H1 (cell line): ENCODE results near the gene KLRC3. TPM values are rescaled to one million over a fixed set of nuclear protein-coding genes. Genes with fewer than 3 reads are reported as not detected.

Experiments
- CTCF ChIA-PET: fragments of 300-600 bp; sonication (Branson Sonifier 250); formaldehyde crosslinking; loops from one replicate; lab custom pipeline; 2021; ENCODE audit not compliant: partially characterized antibody; lab: Charles Lee
- POLR2A ChIA-PET: fragments of 300-600 bp; sonication (Branson Sonifier 250); formaldehyde crosslinking; loops from one replicate; lab custom pipeline; 2021; ENCODE audit warnings: inconsistent platforms; ENCODE audit not compliant: partially characterized antibody; lab: Charles Lee
- DNase-seq, 2 experiments: peaks; one replicate each; pipeline versions ENCODE4 v3.0.0 to v3.0.0-alpha.2; 2010 to 2022; ENCODE audit warnings: low spot score in 2 of 2, low read depth in 1 of 2, mixed read lengths in 1 of 2
- FAIRE-seq: peaks from 2 replicates; lab custom pipeline; 2011; peaks lifted over from hg19 to GRCh38; lab: Jason Lieb, UNC
- H2AFZ ChIP-seq: 2 replicates; pipeline ENCODE4 v1.8.1; 2012; ENCODE audit warnings: low read length, inconsistent platforms
- H2AK5ac ChIP-seq: 2 replicates; pipeline ENCODE4 v1.6.1; 2013; ENCODE audit warnings: low read depth, low read length
- H2BK120ac ChIP-seq: replicated peaks from 2 replicates; pipeline ENCODE3; 2013; ENCODE audit warnings: low read depth, low read length, inconsistent platforms
- H2BK12ac ChIP-seq: 2 replicates; pipeline ENCODE4 v1.6.1; 2013; ENCODE audit warnings: low read depth, low read length
- H2BK15ac ChIP-seq: 2 replicates; pipeline ENCODE4 v1.6.1; 2013; ENCODE audit warnings: low read length
- H2BK20ac ChIP-seq: 2 replicates; pipeline ENCODE4 v1.6.1; 2013; ENCODE audit warnings: low read length
- H2BK5ac ChIP-seq: 2 replicates; pipeline ENCODE4 v1.6.1; 2013; ENCODE audit warnings: low read depth, low read length
- H3K14ac ChIP-seq: 2 replicates; pipeline ENCODE4 v1.6.1; 2013; ENCODE audit warnings: inconsistent platforms; ENCODE audit not compliant: insufficient read length
- H3K18ac ChIP-seq: 2 replicates; pipeline ENCODE4 v1.6.1; 2013; ENCODE audit warnings: low read length; ENCODE audit errors: extremely low read depth
- H3K23ac ChIP-seq: 2 replicates; pipeline ENCODE4 v1.6.1; 2013; ENCODE audit warnings: inconsistent platforms; ENCODE audit not compliant: insufficient read length
- H3K23me2 ChIP-seq: 2 replicates; pipeline ENCODE4 v1.6.1; 2013; ENCODE audit warnings: low read depth, low read length
- H3K27ac ChIP-seq: 2 replicates; pipeline ENCODE4 v1.6.1; 2011; ENCODE audit warnings: low read depth, low read length, inconsistent platforms
- H3K27me3 ChIP-seq, 4 experiments: replicated peaks in 1 of 4; 1 replicate in 1 of 4; 2 replicates in 3 of 4; pipeline versions ENCODE4 v1.6.1 to v1.8.1; 2011 to 2013; ENCODE audit warnings: low read length in 3 of 4, mild to moderate bottlenecking in 3 of 4, inconsistent platforms in 2 of 4, mixed read lengths in 2 of 4, moderate library complexity in 1 of 4; ENCODE audit not compliant: control insufficient read depth in 3 of 4, insufficient read depth in 3 of 4; ENCODE audit errors: extremely low read depth in 1 of 4
- H3K36me3 ChIP-seq, 4 experiments: 2 replicates each; pipeline versions ENCODE4 v1.6.1 to v1.8.1; 2011 to 2013; ENCODE audit warnings: mild to moderate bottlenecking in 4 of 4, low read length in 3 of 4, moderate library complexity in 2 of 4, control low read depth in 1 of 4, inconsistent platforms in 1 of 4; ENCODE audit not compliant: insufficient read depth in 4 of 4, control insufficient read depth in 2 of 4
- H3K4ac ChIP-seq: replicated peaks from 2 replicates; pipeline ENCODE3; 2013; ENCODE audit warnings: low read length, low read depth, mixed read lengths, inconsistent platforms; ENCODE audit not compliant: insufficient read length
- H3K4me1 ChIP-seq, 4 experiments: replicated peaks in 1 of 4; 1 replicate in 1 of 4; 2 replicates in 3 of 4; pipeline versions ENCODE4 v1.6.1 to v1.8.1; 2011 to 2013; ENCODE audit warnings: low read length in 3 of 4, inconsistent platforms in 2 of 4, mixed read lengths in 1 of 4; ENCODE audit not compliant: insufficient read depth in 4 of 4, control insufficient read depth in 3 of 4
- H3K4me2 ChIP-seq, 2 experiments: 2 replicates each; pipeline versions ENCODE4 v1.6.1 to v1.8.1; 2011 to 2013; ENCODE audit warnings: low read depth in 2 of 2, low read length in 2 of 2, control low read depth in 1 of 2, inconsistent platforms in 1 of 2, mild to moderate bottlenecking in 1 of 2; ENCODE audit not compliant: insufficient read depth in 1 of 2
- H3K4me3 ChIP-seq, 4 experiments: fragments of 200-600, 300-600 bp in 1 of 4; sonication (generic), shearing (Covaris generic), sonication (Bioruptor Twin) in 1 of 4; 2 replicates each; pipeline versions ENCODE4 v1.5.1 to v1.8.1; 2011 to 2016; ENCODE audit warnings: low read length in 4 of 4, low read depth in 3 of 4, control low read depth in 2 of 4, inconsistent platforms in 2 of 4, mild to moderate bottlenecking in 2 of 4, mixed read lengths in 1 of 4, moderate library complexity in 1 of 4; ENCODE audit not compliant: insufficient read depth in 2 of 4; ENCODE audit errors: extremely low read depth in 1 of 4
- H3K56ac ChIP-seq: replicated peaks from 2 replicates; pipeline ENCODE3; 2013; ENCODE audit warnings: low read depth, mild to moderate bottlenecking, mixed read lengths, low read length, inconsistent platforms; ENCODE audit not compliant: insufficient read length
- H3K79me1 ChIP-seq: 2 replicates; pipeline ENCODE4 v1.6.1; 2013; ENCODE audit warnings: low read depth, low read length, control low read depth
- H3K79me2 ChIP-seq, 2 experiments: 2 replicates each; pipeline versions ENCODE4 v1.6.1 to v1.8.1; 2012 to 2013; ENCODE audit warnings: low read length in 2 of 2, mild to moderate bottlenecking in 2 of 2, inconsistent platforms in 1 of 2; ENCODE audit not compliant: insufficient read depth in 2 of 2, control insufficient read depth in 1 of 2
- H3K9ac ChIP-seq, 4 experiments: replicated peaks in 1 of 4; 1 replicate in 1 of 4; 2 replicates in 3 of 4; pipeline versions ENCODE4 v1.6.1 to v1.8.1; 2011 to 2013; ENCODE audit warnings: low read depth in 3 of 4, low read length in 3 of 4, control low read depth in 2 of 4, mild to moderate bottlenecking in 2 of 4, moderate library complexity in 2 of 4, inconsistent platforms in 1 of 4; ENCODE audit errors: extremely low read depth in 1 of 4
- H3K9me3 ChIP-seq, 2 experiments: 2 replicates each; pipeline versions ENCODE4 v1.6.1 to v1.8.1; 2012 to 2013; ENCODE audit warnings: mild to moderate bottlenecking in 2 of 2, moderate library complexity in 2 of 2, control low read depth in 1 of 2, inconsistent platforms in 1 of 2, low read depth in 1 of 2, low read length in 1 of 2, mixed read lengths in 1 of 2; ENCODE audit not compliant: insufficient read depth in 2 of 2
- H4K20me1 ChIP-seq, 2 experiments: replicated peaks in 1 of 2; 2 replicates each; pipeline versions ENCODE3 to v1.8.1; 2011 to 2013; ENCODE audit warnings: inconsistent platforms in 2 of 2, low read length in 2 of 2, mild to moderate bottlenecking in 1 of 2; ENCODE audit not compliant: insufficient read depth in 2 of 2, control insufficient read depth in 1 of 2
- H4K5ac ChIP-seq: 2 replicates; pipeline ENCODE4 v1.6.1; 2013; ENCODE audit warnings: low read length, low read depth, mixed read lengths, inconsistent platforms; ENCODE audit not compliant: insufficient read length
- H4K8ac ChIP-seq: 2 replicates; pipeline ENCODE4 v1.8.0; 2013; ENCODE audit warnings: mild to moderate bottlenecking, moderate library complexity, low read length, inconsistent platforms; ENCODE audit not compliant: insufficient read depth; ENCODE audit errors: extremely low read depth
- H4K91ac ChIP-seq: replicated peaks from 2 replicates; pipeline ENCODE3; 2013; ENCODE audit warnings: low read length, mixed read lengths, inconsistent platforms; ENCODE audit not compliant: insufficient read length
- BRCA1 ChIP-seq: IDR thresholded peaks from 2 replicates; pipeline ENCODE4 v1.6.1; 2012; ENCODE audit warnings: low read depth, low read length, improper control_type of control experiment
- EZH2 ChIP-seq: fragments of 200-600 bp; sonication (generic); IDR thresholded peaks from 2 replicates; pipeline ENCODE4 v1.7.1; 2012; ENCODE audit warnings: low read depth, mild to moderate bottlenecking, moderate library complexity, low read length, inconsistent platforms; ENCODE audit not compliant: severe bottlenecking
- FOSL1 ChIP-seq: IDR thresholded peaks from 2 replicates; pipeline ENCODE4 v1.6.1; 2011; ENCODE audit warnings: mild to moderate bottlenecking, low read depth, low read length, moderate library complexity; ENCODE audit not compliant: insufficient read depth
- HDAC2 ChIP-seq, 2 experiments: fragments of 300-600 bp in 1 of 2; sonication (generic) in 1 of 2; IDR thresholded peaks; 2 replicates each; pipeline ENCODE4 v1.6.1; 2011 to 2012; ENCODE audit warnings: low read depth in 2 of 2, low read length in 2 of 2, mild to moderate bottlenecking in 2 of 2, moderate library complexity in 2 of 2, borderline replicate concordance in 1 of 2, inconsistent platforms in 1 of 2
- JUN ChIP-seq: IDR thresholded peaks from 2 replicates; pipeline ENCODE4 v1.6.1; 2011; ENCODE audit warnings: low read depth, mild to moderate bottlenecking, improper control_type of control experiment, low read length
- KDM1A ChIP-seq: fragments of 200-600, 300-600 bp; sonication (generic); IDR thresholded peaks from 2 replicates; pipeline ENCODE4 v1.7.1; 2016; ENCODE audit warnings: mild to moderate bottlenecking, low read length, borderline replicate concordance
- KDM5A ChIP-seq: fragments of 200-600 bp; IDR thresholded peaks from 2 replicates; pipeline ENCODE4 v1.7.1; 2012; ENCODE audit warnings: mild to moderate bottlenecking, low read length, inconsistent platforms, mixed read lengths
- MAFK ChIP-seq: IDR thresholded peaks from 2 replicates; pipeline ENCODE4 v1.6.1; 2012; ENCODE audit warnings: low read depth, mild to moderate bottlenecking, improper control_type of control experiment, low read length
- RAD21 ChIP-seq, 2 experiments: IDR thresholded peaks in 1 of 2; conservative IDR thresholded peaks in 1 of 2; 2 replicates each; pipeline ENCODE4 v1.6.1; 2011; ENCODE audit warnings: low read depth in 2 of 2, low read length in 2 of 2, improper control_type of control experiment in 1 of 2, inconsistent platforms in 1 of 2, mild to moderate bottlenecking in 1 of 2, moderate library complexity in 1 of 2
- RBBP5 ChIP-seq: IDR thresholded peaks from 2 replicates; pipeline ENCODE4 v1.7.1; 2012; ENCODE audit warnings: low read depth, mild to moderate bottlenecking, inconsistent platforms, low read length, moderate library complexity, borderline replicate concordance
- SIRT6 ChIP-seq: IDR thresholded peaks from one replicate; pipeline ENCODE4 v1.7.1; 2012; ENCODE audit warnings: low read length, inconsistent platforms
- SRF ChIP-seq: IDR thresholded peaks from 2 replicates; pipeline ENCODE4 v1.6.1; 2011; ENCODE audit warnings: mild to moderate bottlenecking, low read depth, low read length, moderate library complexity
- TEAD4 ChIP-seq: IDR thresholded peaks from 2 replicates; pipeline ENCODE4 v1.6.1; 2012; ENCODE audit warnings: low read depth, low read length, inconsistent platforms, mixed read lengths
- WGBS, 2 experiments: shearing (Covaris generic) in 1 of 2; methylation state at CpG; one replicate each; pipeline versions ENCODE4 v1.1.6 to v1.1.7; 2013 to 2015; ENCODE audit warnings: low lambda C conversion rate in 2 of 2, mixed read lengths in 2 of 2, inconsistent platforms in 1 of 2, low coverage in 1 of 2, missing lambda C conversion rate in 1 of 2; ENCODE audit not compliant: insufficient replicate concordance in 2 of 2, insufficient coverage in 1 of 2, insufficient read length in 1 of 2; ENCODE audit errors: extremely low coverage in 1 of 2, missing lambda C conversion rate in 1 of 2; 5-methylcytosine and 5-hydroxymethylcytosine counted together
- polyA plus RNA-seq, 7 experiments: library from polyadenylated mRNA; depleted of rRNA in 3 of 7; stranded (reverse) in 5 of 7; unstranded in 2 of 7; fragments of >200 nt in 5 of 7; fragments of 200-250 nt in 2 of 7; gene quantifications; 1 replicate in 5 of 7; 2 replicates in 1 of 7; 4 replicates in 1 of 7; pipeline versions ENCODE4 v1.2.1 to v1.2.3, GENCODE V29; 2011 to 2013; ENCODE audit warnings: missing spikeins in 2 of 7, mixed read lengths in 2 of 7
- total RNA-seq: library from RNA; stranded (reverse); fragmentation: NEBNext Ultra II Directional; extraction: Animal tissue kit (Norgen Biotek cat#: 25700); gene quantifications from 2 replicates; pipeline ENCODE4 v1.2.1, GENCODE V29; 2021

The KLRC3 gene
- total and polyA plus RNA-seq, 2 of the 8 experiments (the other 6 are each of a cell fraction or from before 2014, with no cell fraction given): not detected

DNA sequence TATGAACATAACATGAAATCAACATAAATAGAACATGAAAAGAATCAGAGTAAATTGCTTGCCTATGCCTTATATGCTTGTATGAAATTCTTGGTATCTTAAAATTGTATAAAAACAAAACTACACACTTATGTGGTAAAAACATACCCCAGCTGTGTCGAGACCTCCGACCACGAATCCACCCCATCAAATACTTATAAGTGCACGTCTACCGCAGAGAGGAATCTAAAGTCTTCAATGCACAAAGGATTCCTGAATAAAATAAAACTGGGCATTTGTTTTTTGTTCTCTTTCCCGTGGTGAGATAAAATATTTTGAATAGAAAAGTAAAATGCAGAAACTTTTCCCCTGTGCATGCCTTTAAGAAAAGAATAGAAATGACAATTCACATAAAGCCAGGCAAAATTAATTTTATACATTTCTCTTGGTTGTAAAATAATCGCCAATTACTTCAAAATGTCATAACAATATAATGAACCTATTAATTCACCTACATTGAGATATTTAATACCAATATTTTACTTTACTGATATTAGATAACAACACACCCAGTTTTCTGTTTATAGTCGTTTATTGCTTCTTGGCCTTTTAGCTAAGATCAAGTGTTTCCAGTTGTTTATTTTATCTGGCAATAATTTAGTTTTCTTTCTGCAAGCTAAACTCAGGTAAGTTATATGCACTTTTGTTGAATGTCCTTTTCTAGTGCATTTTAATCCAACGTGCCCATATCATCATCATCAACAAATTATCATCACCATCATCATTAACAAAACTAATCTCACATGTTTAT, 31.6 kb downstream of the KLRC3 start:
- FAIRE-seq: no peak
- Histone ChIP-seq H3K14ac (no peak overlapping the region), H2BK12ac (no peak overlapping the region), H3K56ac (no peak overlapping the region), H2AK5ac (no peak overlapping the region), H2BK120ac (no peak overlapping the region), H2BK15ac (no peak overlapping the region), H3K9ac (no peak overlapping the region), H4K91ac (no peak overlapping the region), H3K27me3 (no peaks in the 10 kb centered on the region), H3K4ac (no peak overlapping the region), H3K23me2 (no peaks in the 10 kb centered on the region), H3K18ac (no peak overlapping the region), H2BK5ac (no peak overlapping the region), H3K9me3 (no peaks in the 10 kb centered on the region), H3K79me1 (no peaks in the 10 kb centered on the region), H4K20me1 (no peaks in the 10 kb centered on the region), H3K4me2 (no peak overlapping the region), H3K27ac (no peak overlapping the region), H4K5ac (no peak overlapping the region), H3K79me2 (no peaks in the 10 kb centered on the region), H2BK20ac (no peak overlapping the region), H3K4me3 (no peak overlapping the region), H3K4me1 (no peaks in the 10 kb centered on the region), H2AFZ (no peak overlapping the region), H3K23ac (no peak overlapping the region), H3K36me3 (no peaks in the 10 kb centered on the region), H4K8ac (no peak overlapping the region)
- no peak for TF ChIP-seq KDM1A
- no peak for TF ChIP-seq SRF
- TF ChIP-seq SIRT6: no peak
- no peak for TF ChIP-seq EZH2
- TF ChIP-seq JUN: no peak
- no peak for TF ChIP-seq BRCA1
- TF ChIP-seq MAFK: no peak
- TF ChIP-seq RBBP5: no peak
- TF ChIP-seq RAD21 (IDR thresholded peaks at IDR 0.05 in 1 of 2, conservative IDR thresholded peaks at IDR 0.05 in 1 of 2; ENCODE audit: low read depth in 2 of 2, low read length in 2 of 2): no peak
- TF ChIP-seq FOSL1: no peak
- TF ChIP-seq TEAD4: no peak
- no peak for TF ChIP-seq HDAC2 (IDR thresholded peaks at IDR 0.05; ENCODE audit: borderline replicate concordance in 1 of 2, low read depth in 2 of 2, low read length in 2 of 2)
- no peak for TF ChIP-seq KDM5A
- CTCF ChIA-PET: no interaction called here
- WGBS, 2 experiments: 86 to 88% methylated on average over 1 to 9 of the region's 9 CpGs
- POLR2A ChIA-PET: no interaction called here
- no peak for DNase-seq
